ENCODE measurements around the gene CLIC1. TPM values are rescaled to one million over a fixed set of nuclear protein-coding genes. Genes with fewer than 3 reads are reported as not detected.

CLIC1 gene
- total and polyA plus RNA-seq, 12 donors: 109 to 426 (median 217) TPM

DNA sequence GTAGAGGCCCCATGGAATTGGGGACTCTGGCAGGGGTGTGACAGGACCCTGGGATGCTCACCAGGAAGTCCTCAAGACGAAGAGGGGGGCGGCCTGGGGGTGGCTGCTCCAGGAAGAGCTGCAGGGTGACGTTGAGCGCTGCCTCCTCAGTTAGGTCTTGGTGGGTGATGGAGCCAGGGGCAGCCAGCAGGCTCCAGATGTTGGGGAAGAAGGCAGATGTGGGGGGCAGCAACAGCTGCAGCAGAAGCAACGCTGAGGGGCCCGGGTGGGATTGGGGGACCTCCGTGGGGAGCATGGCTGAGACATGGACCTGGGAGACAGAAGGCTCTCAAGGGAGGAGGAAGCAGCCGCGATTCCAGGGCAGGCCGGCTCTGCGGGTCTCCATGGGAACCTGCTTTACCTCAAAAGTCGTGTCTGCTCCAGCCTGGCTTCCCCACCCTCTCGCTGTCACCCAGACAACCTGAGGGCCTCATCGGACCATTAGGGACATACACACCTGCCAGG is 40.2 kb upstream of the CLIC1 start:
- Histone ChIP-seq H3K4me1 (replicated peaks in 1 of 2) (peaks cover 6 to 8% of the 10 kb centered on the region in 2 donors), H3K9me3 (replicated peaks in 1 of 3) (no peaks in the 10 kb centered on the region), H3K27me3 (no peaks in the 10 kb centered on the region), H3K27ac (peak overlapping the region in 1 of 5 donors; percentile 40), H3K4me3 (no peak overlapping the region), H3K36me3 (replicated peaks in 1 of 2) (peaks cover 0 to 32% of the 10 kb centered on the region in 2 donors)
- intact Hi-C loops (cut with DNase I): no loop called here
- WGBS, 4 donors: 29 to 55% (median 43%) methylated on average over 6 to 14 of the region's 14 CpGs
- TF ChIP-seq, protein P1, sequence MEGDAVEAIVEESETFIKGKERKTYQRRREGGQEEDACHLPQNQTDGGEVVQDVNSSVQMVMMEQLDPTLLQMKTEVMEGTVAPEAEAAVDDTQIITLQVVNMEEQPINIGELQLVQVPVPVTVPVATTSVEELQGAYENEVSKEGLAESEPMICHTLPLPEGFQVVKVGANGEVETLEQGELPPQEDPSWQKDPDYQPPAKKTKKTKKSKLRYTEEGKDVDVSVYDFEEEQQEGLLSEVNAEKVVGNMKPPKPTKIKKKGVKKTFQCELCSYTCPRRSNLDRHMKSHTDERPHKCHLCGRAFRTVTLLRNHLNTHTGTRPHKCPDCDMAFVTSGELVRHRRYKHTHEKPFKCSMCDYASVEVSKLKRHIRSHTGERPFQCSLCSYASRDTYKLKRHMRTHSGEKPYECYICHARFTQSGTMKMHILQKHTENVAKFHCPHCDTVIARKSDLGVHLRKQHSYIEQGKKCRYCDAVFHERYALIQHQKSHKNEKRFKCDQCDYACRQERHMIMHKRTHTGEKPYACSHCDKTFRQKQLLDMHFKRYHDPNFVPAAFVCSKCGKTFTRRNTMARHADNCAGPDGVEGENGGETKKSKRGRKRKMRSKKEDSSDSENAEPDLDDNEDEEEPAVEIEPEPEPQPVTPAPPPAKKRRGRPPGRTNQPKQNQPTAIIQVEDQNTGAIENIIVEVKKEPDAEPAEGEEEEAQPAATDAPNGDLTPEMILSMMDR (IDR thresholded peaks at IDR 0.05): no peak
- TF ChIP-seq POLR2A (IDR thresholded peaks at IDR 0.05): no peak
- peak in 1 of 7 donors; percentile 71 for DNase-seq

DNA sequence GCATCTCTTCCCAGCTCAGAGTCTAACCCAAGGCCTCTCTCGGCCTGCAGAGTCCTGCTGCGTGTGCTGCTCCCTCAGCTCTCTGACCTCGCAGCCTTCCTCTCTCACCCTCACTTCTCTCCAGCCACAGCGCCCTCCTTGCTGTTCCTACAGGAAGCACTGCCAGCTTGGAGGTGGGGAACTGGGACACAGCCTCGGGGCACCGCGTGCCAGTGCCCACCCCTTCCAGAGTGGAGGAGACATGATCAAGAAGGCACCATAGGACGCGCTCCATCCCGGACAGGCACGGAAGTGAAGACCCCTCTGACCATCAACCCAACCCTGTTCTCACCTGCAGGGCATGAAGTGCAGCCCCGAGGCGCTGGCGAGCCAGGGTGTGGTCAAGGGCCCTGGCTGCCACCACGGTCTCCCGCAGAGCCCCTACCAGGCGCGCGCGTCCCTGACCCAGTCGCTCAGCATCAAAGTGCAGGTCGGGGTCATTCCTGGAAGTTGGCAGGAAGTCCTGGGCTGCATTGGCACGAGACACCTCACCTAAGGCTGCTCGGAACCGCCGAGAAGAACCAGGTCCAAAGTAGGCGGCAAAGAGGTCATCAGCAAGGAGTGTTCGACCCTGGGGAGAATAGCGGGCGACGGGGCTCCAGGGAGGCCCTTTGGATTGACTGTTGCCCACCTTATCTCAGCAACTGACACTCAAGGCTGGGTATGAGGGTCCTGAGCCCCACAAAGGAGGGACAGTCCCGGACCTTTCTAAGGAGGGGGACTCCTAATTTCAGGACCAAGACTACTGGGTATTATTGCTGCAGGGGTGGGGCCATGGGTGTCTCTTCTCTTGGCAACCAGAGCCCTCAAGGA is 39.5 kb upstream of the CLIC1 start:
- H3K36me3 ChIP-seq (replicated peaks in 1 of 2): peaks cover 0 to 26% of the 10 kb centered on the region in 2 donors
- no peak overlapping the region for H3K4me3 ChIP-seq
- no peak overlapping the region for H3K27ac ChIP-seq
- no peaks in the 10 kb centered on the region for H3K9me3 ChIP-seq (replicated peaks in 1 of 3)
- peaks cover 6 to 8% of the 10 kb centered on the region in 2 donors for H3K4me1 ChIP-seq (replicated peaks in 1 of 2)
- no peak for DNase-seq
- WGBS, 4 donors: 74 to 92% (median 83%) methylated on average over 19 to 32 of the region's 32 CpGs
- no peaks in the 10 kb centered on the region for H3K27me3 ChIP-seq
- intact Hi-C loops (cut with DNase I): no loop called here
- no peak for TF ChIP-seq POLR2A (IDR thresholded peaks at IDR 0.05)
- TF ChIP-seq, protein P1 (IDR thresholded peaks at IDR 0.05): no peak

DNA sequence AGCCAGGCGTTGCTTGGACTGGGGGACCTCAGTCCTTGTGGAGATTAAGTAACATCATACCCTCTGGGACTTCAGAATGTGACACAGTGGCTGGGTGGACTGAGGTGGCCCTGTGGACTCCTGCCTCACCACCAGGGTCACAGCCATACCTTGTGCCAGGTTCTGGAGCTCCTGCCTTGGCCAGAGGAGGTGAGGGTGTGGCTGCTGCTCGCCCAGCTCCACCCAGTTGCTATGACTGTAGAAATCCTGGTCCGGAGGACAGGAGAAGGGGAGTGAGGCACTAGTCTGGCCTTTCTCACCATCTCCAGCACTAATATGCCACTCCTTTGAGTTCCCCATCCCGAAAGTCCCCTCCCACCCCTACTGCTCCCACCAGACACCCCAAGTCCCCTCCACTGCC is 38.9 kb upstream of the CLIC1 start:
- Histone ChIP-seq H3K4me3 (no peak overlapping the region), H3K27me3 (no peaks in the 10 kb centered on the region), H3K36me3 (replicated peaks in 1 of 2) (peaks cover 0 to 19% of the 10 kb centered on the region in 2 donors), H3K9me3 (replicated peaks in 1 of 3) (no peaks in the 10 kb centered on the region), H3K4me1 (replicated peaks in 1 of 2) (peaks cover 6 to 8% of the 10 kb centered on the region in 2 donors), H3K27ac (no peak overlapping the region)
- TF ChIP-seq POLR2A (IDR thresholded peaks at IDR 0.05): no peak
- TF ChIP-seq, protein P1 (IDR thresholded peaks at IDR 0.05): no peak
- WGBS, 4 donors: 67 to 82% (median 74%) methylated on average over 3 to 4 of the region's 4 CpGs
- intact Hi-C loops (cut with DNase I): no loop called here
- no peak for DNase-seq

DNA sequence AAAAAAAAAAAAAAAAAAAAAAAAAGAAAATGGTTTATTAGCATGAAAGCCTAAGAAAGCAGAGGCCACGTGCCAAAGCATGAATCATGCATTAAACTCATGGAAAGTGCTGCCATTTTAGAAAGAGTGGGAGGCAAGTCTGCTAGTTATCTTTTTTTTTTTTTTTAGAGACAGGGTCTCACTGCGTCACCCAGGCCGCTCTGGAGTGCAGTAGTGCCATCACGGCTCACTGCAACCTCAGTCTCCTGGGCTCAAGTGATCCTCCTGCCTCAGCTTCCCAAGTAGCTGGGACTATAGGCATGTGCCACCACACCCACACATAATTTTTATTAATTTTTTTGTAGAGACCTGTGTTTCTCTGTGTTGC is 35.6 kb upstream of the CLIC1 start:
- no peaks in the 10 kb centered on the region for H3K27me3 ChIP-seq
- no peak overlapping the region for H3K4me3 ChIP-seq
- no peak for DNase-seq
- peaks cover 2 to 4% of the 10 kb centered on the region in 2 donors for H3K4me1 ChIP-seq (replicated peaks in 1 of 2)
- no peaks in the 10 kb centered on the region for H3K36me3 ChIP-seq (replicated peaks in 1 of 2)
- no peaks in the 10 kb centered on the region for H3K9me3 ChIP-seq (replicated peaks in 1 of 3)
- intact Hi-C loops (cut with DNase I): no loop called here
- H3K27ac ChIP-seq: no peak overlapping the region
- TF ChIP-seq POLR2A (IDR thresholded peaks at IDR 0.05): no peak
- TF ChIP-seq, protein P1 (IDR thresholded peaks at IDR 0.05): no peak
- 64 to 75% (median 65%) methylated on average over 4 of the region's 4 CpGs for WGBS, 4 donors
